Testis (tissue), 2 donors: Measurements from ENCODE around the gene TRMT10B.

Experiments used
- POLR2A ChIP-seq: fragments of 450-650 bp; IDR thresholded peaks from one replicate; pipeline ENCODE4 v1.6.1; 2017; ENCODE audit warnings: antibody characterized with exemption, mild to moderate bottlenecking, moderate library complexity
- TF ChIP-seq, protein P1 (sequence below), 3 experiments: fragments of 450-650 bp in 2 of 3; fragments of 200-600 bp in 1 of 3; sonication (generic) in 1 of 3; IDR thresholded peaks; one replicate each; pipeline ENCODE4 v1.5.1; 2016 to 2019; ENCODE audit warnings: antibody characterized with exemption in 3 of 3, mild to moderate bottlenecking in 2 of 3, moderate library complexity in 1 of 3

DNA sequence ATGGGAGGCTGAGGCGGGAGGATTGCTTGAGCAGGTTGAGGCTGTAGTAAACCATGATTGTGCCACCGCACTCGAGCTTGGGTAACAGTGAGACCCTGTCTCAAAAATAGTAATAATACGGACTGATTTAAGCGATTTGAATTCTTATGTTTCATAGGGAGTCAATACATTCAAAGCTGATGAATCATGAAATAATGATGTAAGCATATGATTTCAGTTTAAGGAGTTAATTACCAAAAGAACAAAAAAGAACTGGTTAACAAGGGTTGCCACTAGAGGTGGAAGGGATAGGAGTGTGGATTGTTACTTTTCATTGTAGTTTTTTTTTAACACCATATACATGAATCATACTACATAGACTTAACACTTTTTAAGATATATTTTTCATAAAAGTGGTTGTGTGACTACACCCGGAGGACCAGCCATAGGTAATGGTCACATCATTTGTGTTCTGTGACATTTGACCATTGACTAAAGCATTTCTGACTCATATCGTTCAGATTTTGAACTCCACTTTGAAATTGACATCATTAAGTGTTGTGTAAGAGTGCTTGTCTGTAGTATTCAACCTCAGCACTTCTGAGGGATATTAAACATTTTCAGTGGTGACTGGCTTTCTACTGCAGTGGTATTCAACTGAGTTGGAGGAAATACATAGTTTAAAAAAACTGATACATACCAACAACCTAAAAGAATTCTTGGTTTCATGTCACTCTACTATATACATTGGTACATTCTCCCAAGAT lies 7.0 kb downstream of the TRMT10B start:
- TF ChIP-seq, protein P1, sequence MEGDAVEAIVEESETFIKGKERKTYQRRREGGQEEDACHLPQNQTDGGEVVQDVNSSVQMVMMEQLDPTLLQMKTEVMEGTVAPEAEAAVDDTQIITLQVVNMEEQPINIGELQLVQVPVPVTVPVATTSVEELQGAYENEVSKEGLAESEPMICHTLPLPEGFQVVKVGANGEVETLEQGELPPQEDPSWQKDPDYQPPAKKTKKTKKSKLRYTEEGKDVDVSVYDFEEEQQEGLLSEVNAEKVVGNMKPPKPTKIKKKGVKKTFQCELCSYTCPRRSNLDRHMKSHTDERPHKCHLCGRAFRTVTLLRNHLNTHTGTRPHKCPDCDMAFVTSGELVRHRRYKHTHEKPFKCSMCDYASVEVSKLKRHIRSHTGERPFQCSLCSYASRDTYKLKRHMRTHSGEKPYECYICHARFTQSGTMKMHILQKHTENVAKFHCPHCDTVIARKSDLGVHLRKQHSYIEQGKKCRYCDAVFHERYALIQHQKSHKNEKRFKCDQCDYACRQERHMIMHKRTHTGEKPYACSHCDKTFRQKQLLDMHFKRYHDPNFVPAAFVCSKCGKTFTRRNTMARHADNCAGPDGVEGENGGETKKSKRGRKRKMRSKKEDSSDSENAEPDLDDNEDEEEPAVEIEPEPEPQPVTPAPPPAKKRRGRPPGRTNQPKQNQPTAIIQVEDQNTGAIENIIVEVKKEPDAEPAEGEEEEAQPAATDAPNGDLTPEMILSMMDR (IDR thresholded peaks at IDR 0.05) = no peak
- TF ChIP-seq POLR2A = no peak
